VCaP (cell line): ENCODE data around the gene PNMA6F.

Experiments used
- H3K27ac ChIP-seq: fragments of 450-650 bp; 2 replicates; pipeline ENCODE4 v1.5.1; 2017
- CTCF ChIP-seq: fragments of 450-650 bp; conservative IDR thresholded peaks from 2 replicates; pipeline ENCODE4 v1.5.1; 2017; ENCODE audit warnings: mild to moderate bottlenecking, moderate library complexity

PNMA6F gene

GRCh38 chrX:153361781-153362397 lies 40.3 kb upstream of the PNMA6F start:
- peak overlapping the region; percentile 95 for H3K27ac ChIP-seq
- no peak for TF ChIP-seq CTCF

GRCh38 chrX:153357877-153358276 lies 36.3 kb upstream of the PNMA6F start:
- no peak for TF ChIP-seq CTCF
- H3K27ac ChIP-seq = no peak overlapping the region

- TF ChIP-seq CTCF = no peak; the same call in 1 of the 2 replicates
- H3K27ac ChIP-seq = peak overlapping the region; percentile 39
These were observed 31.8 kb upstream of the PNMA6F start for GRCh38 chrX:153353416-153353815.

GRCh38 chrX:153352858-153353257 lies 31.3 kb upstream of the PNMA6F start:
- no peak for TF ChIP-seq CTCF

DNA sequence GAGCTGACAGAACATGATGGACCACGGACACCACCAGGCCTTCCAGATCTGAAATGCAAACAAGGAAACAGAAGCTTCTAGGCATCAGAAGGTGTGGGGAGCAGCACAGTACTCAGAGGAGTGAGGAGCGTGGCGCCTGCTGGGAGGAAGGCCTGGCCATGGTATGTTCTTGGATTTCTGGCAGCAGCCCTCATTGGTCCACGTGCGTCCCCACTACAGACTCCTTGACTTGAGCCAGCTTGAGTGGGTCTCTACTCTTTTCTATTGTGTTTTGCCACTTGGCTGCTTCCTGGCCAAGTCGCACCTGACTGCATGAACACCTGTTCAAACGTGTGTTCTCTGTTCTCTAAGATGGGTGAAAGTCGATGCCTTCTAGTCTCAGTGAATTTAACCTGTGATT lies 30.4 kb upstream of the PNMA6F start:
- no peak overlapping the region for H3K27ac ChIP-seq
- TF ChIP-seq CTCF = no peak

More at GRCh38 chrX:153352858-153353257, 31.3 kb upstream of the PNMA6F start:
- 0 out of 2 replicates have a peak overlapping the region, but pooled peaks have one; percentile 39 for H3K27ac ChIP-seq

GRCh38 chrX:153349952-153350351 lies 28.4 kb upstream of the PNMA6F start:
- no peak for TF ChIP-seq CTCF
- no peak overlapping the region for H3K27ac ChIP-seq

DNA sequence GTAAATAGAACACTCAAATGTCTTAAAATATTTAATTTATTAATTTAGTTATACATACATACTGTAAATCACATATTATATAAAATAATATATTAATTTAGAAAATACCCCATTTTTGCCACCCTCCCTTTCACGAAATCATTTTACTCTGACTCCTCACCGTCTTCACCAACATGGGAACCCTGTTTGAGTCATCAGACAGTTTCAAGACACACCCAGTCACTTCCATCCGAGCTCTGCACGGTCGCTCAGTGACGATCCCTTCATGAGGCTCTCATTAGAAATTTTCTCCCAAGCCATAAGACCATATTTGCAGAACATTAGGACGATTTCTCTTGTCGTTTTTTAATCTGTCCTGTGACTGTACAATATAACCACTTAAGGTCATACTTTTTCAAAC lies 26.9 kb upstream of the PNMA6F start:
- no peak overlapping the region for H3K27ac ChIP-seq
- no peak for TF ChIP-seq CTCF
